Tibial nerve (tissue), 4 donors: ENCODE data around the gene RPL27.

Experiments used
- CTCF ChIP-seq, 5 experiments: fragments of 200-600 bp in 3 of 5; fragments of 450-650 bp in 2 of 5; sonication (generic) in 3 of 5; IDR thresholded peaks; one replicate each; pipeline ENCODE4 v1.5.1; 2016 to 2019; ENCODE audit warnings: antibody characterized with exemption in 5 of 5, mild to moderate bottlenecking in 3 of 5, moderate library complexity in 2 of 5
- EP300 ChIP-seq, 2 donors: sonication (generic); formaldehyde crosslinking; IDR thresholded peaks; one replicate each; pipeline ENCODE4 v1.6.1; 2017; ENCODE audit warnings: antibody characterized with exemption in 2 of 2, mild to moderate bottlenecking in 1 of 2
- POLR2A ChIP-seq, 2 donors: fragments of 450-650 bp; IDR thresholded peaks; one replicate each; pipeline ENCODE4 v1.6.1; 2017; ENCODE audit warnings: antibody characterized with exemption in 2 of 2, mild to moderate bottlenecking in 2 of 2, moderate library complexity in 2 of 2

- TF ChIP-seq CTCF (IDR thresholded peaks at IDR 0.05) (no peak), EP300 (IDR thresholded peaks at IDR 0.05) (no peak), POLR2A (IDR thresholded peaks at IDR 0.05) (no peak)
Observed at GRCh38 chr17:43014020-43014648, 15.9 kb downstream of the RPL27 start.
